ENCODE data around the gene TMEM161A. TPM values are rescaled to one million over a fixed set of nuclear protein-coding genes. Genes with fewer than 3 reads are reported as not detected.
A peak's percentile ranks its signal among the peaks of the same experiment; 100 is the strongest.
"Not testable (repeated sequence)": the region's sequence is repeated elsewhere in the genome, so short reads cannot be mapped to it uniquely, and the experiment has no call there.

The TMEM161A gene
- total RNA-seq, 2 experiments from 2014 or later = 8.2 to 10.9 TPM

DNA sequence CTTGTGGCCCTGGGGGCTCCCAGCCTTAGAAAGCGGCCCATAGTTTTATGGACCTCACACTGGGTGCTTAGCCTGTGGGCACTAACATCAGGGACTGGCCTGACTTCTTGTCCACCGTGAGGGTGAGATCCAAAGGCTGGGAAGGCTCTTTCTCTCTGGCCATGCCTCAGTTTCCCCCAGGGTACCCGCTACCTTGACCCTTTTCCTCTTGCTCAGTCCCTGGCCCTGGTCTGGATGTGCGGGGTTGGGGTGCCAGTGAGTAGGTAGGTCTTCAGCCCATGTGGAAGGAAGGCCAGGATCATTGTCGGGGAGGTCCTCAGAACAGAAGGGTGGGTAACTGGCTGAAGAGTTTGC, 1.6 kb upstream of the TMEM161A start:
- intact Hi-C loops (cut with DNase I, micrococcal nuclease) = loop anchor here (1.0 to 5.0 kb wide), 6 partner anchors 52 to 503 kb away; partner anchors contain the start of genes ARMC6 (in 1 of the 2), BORCS8 (in 1 of the 2), KLHL26 (in 1 of the 2) and RFXANK (in 1 of the 2)
- H3K9me3 Mint-ChIP-seq = no peaks in the 10 kb centered on the region
- H3K4me1 Mint-ChIP-seq (ENCODE audit: low read depth) = peaks cover 28% of the 10 kb centered on the region
- CTCF ChIA-PET = interaction anchor here (1.4 kb wide), 1 partner anchor 85 kb away, joined by 3 read pairs; no protein-coding TSS in a partner anchor
- POLR2A ChIA-PET = no interaction called here
- H3K4me1 ChIP-seq (ENCODE audit: insufficient read depth, low read length) = peaks cover 27% of the 10 kb centered on the region
- no peaks in the 10 kb centered on the region for H3K36me3 Mint-ChIP-seq (ENCODE audit: low read depth)
- no peaks in the 10 kb centered on the region for H3K36me3 ChIP-seq (ENCODE audit: insufficient read depth, low read length)
- peak; percentile 34 for TF ChIP-seq CTCF (IDR thresholded peaks at IDR 0.05)
- no peak overlapping the region for H3K4me3 ChIP-seq (ENCODE audit: low read length)
- H3K27me3 Mint-ChIP-seq = no peaks in the 10 kb centered on the region
- H3K4me3 Mint-ChIP-seq = no peak overlapping the region
- no peaks in the 10 kb centered on the region for H3K27me3 ChIP-seq (ENCODE audit: control insufficient read depth in 1 of 2, insufficient read depth in 2 of 2, low read length in 2 of 2)
- no peaks in the 10 kb centered on the region for H3K9me3 ChIP-seq (ENCODE audit: control insufficient read depth in 1 of 2, insufficient read depth in 1 of 2, low read length in 2 of 2)
- no peak overlapping the region for H3K27ac Mint-ChIP-seq
- DNase-seq = no peak
- ATAC-seq (ENCODE audit: poor library complexity) = no peak
- no peak overlapping the region for H3K27ac ChIP-seq (ENCODE audit: low read depth in 1 of 2, low read length in 2 of 2)

- H3K36me3 Mint-ChIP-seq (ENCODE audit: low read depth) = no peaks in the 10 kb centered on the region
- peak overlapping the region; percentile 65 for H3K27ac Mint-ChIP-seq
- Histone ChIP-seq H3K27me3 (ENCODE audit: control insufficient read depth in 1 of 2, insufficient read depth in 2 of 2, low read length in 2 of 2) (no peaks in the 10 kb centered on the region), H3K36me3 (ENCODE audit: insufficient read depth, low read length) (no peaks in the 10 kb centered on the region), H3K27ac (ENCODE audit: low read depth in 1 of 2, low read length in 2 of 2) (peak overlapping the region in 1 of 2 donors; percentile 46), H3K9me3 (ENCODE audit: control insufficient read depth in 1 of 2, insufficient read depth in 1 of 2, low read length in 2 of 2) (peaks cover under 1 to 5% of the 10 kb centered on the region in 2 experiments), H3K4me3 (ENCODE audit: low read length) (peak overlapping the region; percentile 93), H3K4me1 (ENCODE audit: insufficient read depth, low read length) (peaks cover 31% of the 10 kb centered on the region)
- H3K4me3 Mint-ChIP-seq = peak overlapping the region; percentile 95
- no peak for ATAC-seq (ENCODE audit: poor library complexity)
- no peaks in the 10 kb centered on the region for H3K9me3 Mint-ChIP-seq
- intact Hi-C loops (cut with DNase I, micrococcal nuclease) = loop anchor here (1.0 to 5.0 kb wide), 5 partner anchors 55 to 500 kb away; partner anchors contain the start of genes SLC25A42 (in 2 of the 2), ARMC6 (in 1 of the 2), BORCS8 (in 1 of the 2) and KLHL26 (in 1 of the 2)
- H3K27me3 Mint-ChIP-seq = no peaks in the 10 kb centered on the region
- no peak for TF ChIP-seq CTCF (IDR thresholded peaks at IDR 0.05)
- POLR2A ChIA-PET = no interaction called here
- CTCF ChIA-PET = no interaction called here
- H3K4me1 Mint-ChIP-seq (ENCODE audit: low read depth) = peaks cover 28% of the 10 kb centered on the region
- DNase-seq = peak in 1 of 14 experiments; percentile 36
Observed at GRCh38 chr19:19137556-19138108, 646 bp downstream of the TMEM161A start.

DNA sequence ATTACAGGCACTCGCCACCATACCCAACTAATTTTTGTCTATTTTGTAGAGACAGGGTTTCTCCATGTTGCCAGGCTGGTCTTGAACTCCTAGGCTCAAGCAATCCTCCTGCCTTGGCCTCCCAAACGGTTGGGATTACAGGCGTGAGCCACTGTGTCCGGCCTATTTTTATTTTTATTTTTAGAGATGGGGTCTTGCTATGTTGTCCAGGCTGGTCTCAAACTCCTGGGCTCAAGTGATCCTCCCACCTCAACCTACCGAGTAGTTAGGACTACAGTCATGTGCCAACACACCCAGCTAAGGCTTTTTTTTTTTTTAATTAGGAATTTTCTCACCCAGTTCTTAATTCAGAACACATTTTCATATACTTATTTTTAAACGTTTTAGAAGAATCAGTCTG, 2.6 kb downstream of the TMEM161A start:
- H3K36me3 Mint-ChIP-seq (ENCODE audit: low read depth); H3K9me3 Mint-ChIP-seq; H3K27me3 ChIP-seq (ENCODE audit: control insufficient read depth in 1 of 2, insufficient read depth in 2 of 2, low read length in 2 of 2); DNase-seq; H3K4me3 Mint-ChIP-seq; POLR2A ChIA-PET; H3K36me3 ChIP-seq (ENCODE audit: insufficient read depth, low read length); H3K4me3 ChIP-seq (ENCODE audit: low read length); ATAC-seq (ENCODE audit: poor library complexity); H3K27ac ChIP-seq (ENCODE audit: low read depth in 1 of 2, low read length in 2 of 2); H3K27ac Mint-ChIP-seq; H3K27me3 Mint-ChIP-seq: not testable (repeated sequence)
- Histone ChIP-seq H3K9me3 (ENCODE audit: control insufficient read depth in 1 of 2, insufficient read depth in 1 of 2, low read length in 2 of 2) (peaks cover 8 to 14% of the 10 kb centered on the region in 2 experiments), H3K4me1 (ENCODE audit: insufficient read depth, low read length) (peaks cover 31% of the 10 kb centered on the region)
- H3K4me1 Mint-ChIP-seq (ENCODE audit: low read depth) = peaks cover 28% of the 10 kb centered on the region
- intact Hi-C loops (cut with DNase I, micrococcal nuclease) = loop anchor here in 1 of 2 experiments (5.0 kb wide), 2 partner anchors 57 to 498 kb away; partner anchors contain the start of genes BORCS8, KLHL26 and RFXANK
- CTCF ChIA-PET = interaction anchor here (1.9 kb wide), 1 partner anchor 10 kb away, joined by 9 read pairs; no protein-coding TSS in a partner anchor

Data from CD4-positive, alpha-beta T cell (primary cell).